Mammary epithelial cell (primary cell): ENCODE results near the gene MEGF10.

Experiments used
- EZH2 ChIP-seq: IDR thresholded peaks from 2 replicates; pipeline ENCODE4 v1.6.1; 2012; ENCODE audit warnings: low read length, inconsistent platforms, borderline replicate concordance
- TF ChIP-seq, protein P1 (sequence below), 2 donors: IDR thresholded peaks in 1 of 2; conservative IDR thresholded peaks in 1 of 2; 2 replicates each; pipeline ENCODE4 v1.5.1; 2011 to 2012; ENCODE audit warnings: inconsistent platforms in 2 of 2, low read length in 2 of 2, mild to moderate bottlenecking in 2 of 2, control low read depth in 1 of 2, low read depth in 1 of 2; ENCODE audit not compliant: insufficient read depth in 1 of 2; ENCODE audit errors: extremely low read depth in 1 of 2

DNA sequence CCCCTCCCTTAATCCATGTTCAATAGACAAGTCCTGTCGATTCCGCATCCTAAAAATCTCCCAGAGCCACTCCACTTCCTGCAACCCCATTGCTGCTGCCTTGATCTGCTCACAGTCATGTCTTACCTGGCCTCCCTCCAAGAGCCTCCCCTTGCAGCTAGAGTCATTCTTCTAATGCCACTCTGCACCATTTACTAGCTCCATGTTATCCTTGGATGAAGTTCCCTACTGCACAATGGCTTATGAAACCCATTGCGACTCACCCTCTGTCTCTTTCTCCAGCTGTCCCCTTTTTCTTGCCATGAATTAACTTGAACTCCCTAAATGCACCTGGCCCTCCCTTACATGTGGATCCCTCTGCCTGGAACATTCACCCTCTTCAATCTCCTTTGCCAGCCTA lies 39.5 kb downstream of the MEGF10 start:
- TF ChIP-seq, protein P1, sequence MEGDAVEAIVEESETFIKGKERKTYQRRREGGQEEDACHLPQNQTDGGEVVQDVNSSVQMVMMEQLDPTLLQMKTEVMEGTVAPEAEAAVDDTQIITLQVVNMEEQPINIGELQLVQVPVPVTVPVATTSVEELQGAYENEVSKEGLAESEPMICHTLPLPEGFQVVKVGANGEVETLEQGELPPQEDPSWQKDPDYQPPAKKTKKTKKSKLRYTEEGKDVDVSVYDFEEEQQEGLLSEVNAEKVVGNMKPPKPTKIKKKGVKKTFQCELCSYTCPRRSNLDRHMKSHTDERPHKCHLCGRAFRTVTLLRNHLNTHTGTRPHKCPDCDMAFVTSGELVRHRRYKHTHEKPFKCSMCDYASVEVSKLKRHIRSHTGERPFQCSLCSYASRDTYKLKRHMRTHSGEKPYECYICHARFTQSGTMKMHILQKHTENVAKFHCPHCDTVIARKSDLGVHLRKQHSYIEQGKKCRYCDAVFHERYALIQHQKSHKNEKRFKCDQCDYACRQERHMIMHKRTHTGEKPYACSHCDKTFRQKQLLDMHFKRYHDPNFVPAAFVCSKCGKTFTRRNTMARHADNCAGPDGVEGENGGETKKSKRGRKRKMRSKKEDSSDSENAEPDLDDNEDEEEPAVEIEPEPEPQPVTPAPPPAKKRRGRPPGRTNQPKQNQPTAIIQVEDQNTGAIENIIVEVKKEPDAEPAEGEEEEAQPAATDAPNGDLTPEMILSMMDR (conservative IDR thresholded peaks at IDR 0.05 in 1 of 2, IDR thresholded peaks at IDR 0.05 in 1 of 2; ENCODE audit: extremely low read depth in 1 of 2, insufficient read depth in 1 of 2, low read depth in 1 of 2, low read length in 2 of 2) = no peak
- no peak for TF ChIP-seq EZH2
